Measurements from ENCODE around the gene RASL10B.

GRCh38 chr17:35775039-35775438 is 43.6 kb downstream of the RASL10B start:
- TF ChIP-seq POLR2A (IDR thresholded peaks at IDR 0.05) (no peak), CTCF (IDR thresholded peaks at IDR 0.05) (no peak)
